ENCODE measurements around the gene SLC35E4. TPM values are rescaled to one million over a fixed set of nuclear protein-coding genes. Genes with fewer than 3 reads are reported as not detected.
"Not testable (repeated sequence)": the region's sequence is repeated elsewhere in the genome, so short reads cannot be mapped to it uniquely, and the experiment has no call there.

The SLC35E4 gene
- total RNA-seq, 1 experiment from 2014 or later = 6.9 TPM

DNA sequence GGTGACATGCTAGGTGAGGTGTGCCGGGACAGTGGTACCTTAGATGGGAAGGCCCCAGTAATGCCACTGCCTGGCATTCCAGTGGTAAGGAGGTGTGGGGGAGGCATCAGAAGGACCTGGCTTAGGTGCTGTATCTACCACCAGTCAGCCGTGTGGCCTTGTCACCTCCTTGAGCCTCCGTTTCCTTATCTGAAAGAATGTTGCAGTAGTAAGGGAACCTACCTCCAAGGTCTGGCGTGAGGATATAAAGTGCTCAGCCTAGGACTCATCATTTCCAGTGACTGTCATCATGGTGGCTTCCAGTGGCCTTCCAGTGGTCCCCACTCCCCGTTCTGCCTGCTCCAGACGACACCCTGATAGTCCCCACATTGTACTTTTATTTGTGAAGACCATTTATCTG lies 38.9 kb downstream of the SLC35E4 start:
- Histone ChIP-seq H3K36me3 (no peaks in the 10 kb centered on the region), H3K4me3 (no peak overlapping the region), H3K9me3 (replicated peaks) (no peaks in the 10 kb centered on the region), H3K27ac (no peak overlapping the region), H3K27me3 (replicated peaks) (peaks cover 8% of the 10 kb centered on the region), H3K4me1 (replicated peaks) (no peaks in the 10 kb centered on the region)
- no peak for DNase-seq (ENCODE audit: low read depth in 1 of 2, low spot score in 2 of 2)

- H3K27me3 ChIP-seq (replicated peaks) = peaks cover 8% of the 10 kb centered on the region
- H3K36me3 ChIP-seq = no peaks in the 10 kb centered on the region
- no peak for DNase-seq (ENCODE audit: low read depth in 1 of 2, low spot score in 2 of 2)
- no peak overlapping the region for H3K4me3 ChIP-seq
- H3K4me1 ChIP-seq (replicated peaks) = no peaks in the 10 kb centered on the region
- no peak overlapping the region for H3K27ac ChIP-seq
- no peaks in the 10 kb centered on the region for H3K9me3 ChIP-seq (replicated peaks)
Observed at GRCh38 chr22:30675436-30675835, 39.9 kb downstream of the SLC35E4 start.

DNA sequence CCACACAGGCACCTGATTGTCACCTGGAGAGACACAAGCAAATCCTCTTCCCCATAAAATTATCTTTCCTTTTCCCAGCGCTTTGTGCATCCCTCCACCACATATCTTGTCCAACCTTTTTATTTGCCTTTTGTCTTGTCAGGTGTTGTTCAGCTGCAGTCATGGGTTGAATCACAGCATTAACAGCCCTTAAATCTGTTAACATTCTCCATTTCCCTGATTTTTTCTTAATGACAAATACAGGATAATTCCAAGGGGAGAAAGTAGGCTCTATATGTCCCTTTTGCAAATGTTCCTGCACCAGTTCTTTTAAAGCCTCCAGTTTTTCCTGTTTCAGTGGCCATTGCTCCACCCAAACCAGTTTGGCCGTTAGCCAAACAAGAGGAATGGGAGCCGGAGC lies 41.0 kb downstream of the SLC35E4 start:
- DNase-seq (ENCODE audit: low read depth in 1 of 2, low spot score in 2 of 2); H3K4me3 ChIP-seq; H3K9me3 ChIP-seq (replicated peaks); H3K27me3 ChIP-seq (replicated peaks); H3K27ac ChIP-seq; H3K36me3 ChIP-seq; H3K4me1 ChIP-seq (replicated peaks): not testable (repeated sequence)

DNA sequence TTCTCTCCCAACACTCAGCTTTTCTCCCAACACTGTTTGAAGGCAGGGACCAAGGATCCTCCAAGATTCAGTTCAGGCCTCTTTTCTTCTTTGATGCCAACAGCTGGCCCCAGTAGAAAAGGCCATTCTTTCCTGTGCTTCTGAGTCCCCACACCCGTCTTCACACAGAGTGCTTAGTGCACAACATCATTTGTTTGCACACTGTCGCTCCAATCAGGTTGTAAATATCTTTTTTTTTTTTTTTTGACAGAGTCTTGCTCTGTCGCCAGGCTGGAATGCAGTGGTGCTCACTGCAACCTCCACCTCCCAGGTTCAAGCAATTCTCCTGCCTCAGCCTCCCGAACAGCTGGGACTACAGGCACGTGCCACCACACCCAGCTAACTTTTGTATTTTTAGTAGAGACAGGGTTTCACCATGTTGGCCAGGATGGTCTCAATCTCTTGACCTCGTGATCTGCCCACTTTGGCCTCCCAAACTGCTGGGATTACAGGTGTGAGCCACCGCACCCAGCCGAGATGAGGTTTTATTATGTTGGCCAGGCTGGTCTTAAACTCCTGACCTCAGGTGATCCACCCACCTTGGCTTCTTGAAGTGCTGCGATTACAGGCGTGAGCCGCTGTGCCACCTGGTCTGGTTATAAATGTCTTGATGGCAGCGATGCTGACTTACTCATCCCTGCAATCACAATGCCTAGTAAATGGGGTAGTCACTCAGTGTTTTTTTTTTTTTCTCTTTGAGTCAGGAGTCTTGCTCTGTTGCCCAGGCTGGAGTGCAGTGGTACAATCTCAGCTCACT lies 44.5 kb downstream of the SLC35E4 start:
- H3K9me3 ChIP-seq (replicated peaks); H3K27ac ChIP-seq; H3K4me1 ChIP-seq (replicated peaks); DNase-seq (ENCODE audit: low read depth in 1 of 2, low spot score in 2 of 2); H3K36me3 ChIP-seq; H3K27me3 ChIP-seq (replicated peaks); H3K4me3 ChIP-seq: not testable (repeated sequence)

- H3K4me3 ChIP-seq = no peak overlapping the region
- no peak for DNase-seq (ENCODE audit: low read depth in 1 of 2, low spot score in 2 of 2)
- no peaks in the 10 kb centered on the region for H3K9me3 ChIP-seq (replicated peaks)
- H3K27me3 ChIP-seq (replicated peaks) = peaks cover 8% of the 10 kb centered on the region
- H3K36me3 ChIP-seq = no peaks in the 10 kb centered on the region
- no peaks in the 10 kb centered on the region for H3K4me1 ChIP-seq (replicated peaks)
- H3K27ac ChIP-seq = no peak overlapping the region
Observed at GRCh38 chr22:30680991-30681770, 45.6 kb downstream of the SLC35E4 start.

- no peaks in the 10 kb centered on the region for H3K9me3 ChIP-seq (replicated peaks)
- H3K27me3 ChIP-seq (replicated peaks) = peaks cover 8% of the 10 kb centered on the region
- H3K36me3 ChIP-seq = no peaks in the 10 kb centered on the region
- no peaks in the 10 kb centered on the region for H3K4me1 ChIP-seq (replicated peaks)
- no peak overlapping the region for H3K27ac ChIP-seq
- H3K4me3 ChIP-seq = no peak overlapping the region
- no peak for DNase-seq (ENCODE audit: low read depth in 1 of 2, low spot score in 2 of 2)
Observed at GRCh38 chr22:30681831-30682230, 46.2 kb downstream of the SLC35E4 start.

- Histone ChIP-seq H3K4me1 (replicated peaks) (no peaks in the 10 kb centered on the region), H3K27ac (no peak overlapping the region), H3K4me3 (no peak overlapping the region), H3K27me3 (replicated peaks) (no peaks in the 10 kb centered on the region), H3K9me3 (replicated peaks) (no peaks in the 10 kb centered on the region), H3K36me3 (no peaks in the 10 kb centered on the region)
- DNase-seq (ENCODE audit: low read depth in 1 of 2, low spot score in 2 of 2) = no peak
Observed at GRCh38 chr22:30685178-30685577, 49.6 kb downstream of the SLC35E4 start.

GRCh38 chr22:30687358-30687757 lies 51.8 kb downstream of the SLC35E4 start:
- Histone ChIP-seq H3K4me3 (no peak overlapping the region), H3K36me3 (no peaks in the 10 kb centered on the region), H3K4me1 (replicated peaks) (no peaks in the 10 kb centered on the region), H3K27me3 (replicated peaks) (no peaks in the 10 kb centered on the region; the same call in 1 of the 2 replicates), H3K9me3 (replicated peaks) (no peaks in the 10 kb centered on the region), H3K27ac (no peak overlapping the region)
- no peak for DNase-seq (ENCODE audit: low read depth in 1 of 2, low spot score in 2 of 2)

DNA sequence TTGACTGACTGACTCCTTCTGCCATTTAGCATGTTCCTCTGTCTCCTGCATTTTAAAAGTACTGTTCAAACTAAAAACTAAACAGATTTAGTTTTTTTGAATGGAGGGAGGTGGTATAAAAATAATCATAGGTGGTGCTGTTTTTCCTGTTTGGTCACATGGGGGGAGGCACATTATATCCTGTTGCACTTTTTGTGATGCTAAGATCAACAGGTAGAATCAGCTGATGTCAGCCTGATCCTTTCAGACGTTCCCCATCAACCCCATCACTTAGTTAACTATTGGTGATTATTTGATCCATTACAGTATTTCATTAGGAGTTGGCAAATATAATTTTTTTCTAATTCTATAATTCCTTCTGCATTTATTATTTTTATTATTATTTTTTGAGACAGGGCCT lies 54.0 kb downstream of the SLC35E4 start:
- no peak overlapping the region for H3K27ac ChIP-seq
- H3K9me3 ChIP-seq (replicated peaks) = no peaks in the 10 kb centered on the region
- peaks cover 9% of the 10 kb centered on the region for H3K27me3 ChIP-seq (replicated peaks)
- peaks cover 4% of the 10 kb centered on the region for H3K4me1 ChIP-seq (replicated peaks)
- H3K36me3 ChIP-seq = no peaks in the 10 kb centered on the region
- no peak for DNase-seq (ENCODE audit: low read depth in 1 of 2, low spot score in 2 of 2)
- H3K4me3 ChIP-seq = no peak overlapping the region

GRCh38 chr22:30691204-30691603 lies 55.6 kb downstream of the SLC35E4 start:
- Histone ChIP-seq H3K4me3 (no peak overlapping the region), H3K27me3 (replicated peaks) (peaks cover 24% of the 10 kb centered on the region), H3K36me3 (no peaks in the 10 kb centered on the region)

DNA sequence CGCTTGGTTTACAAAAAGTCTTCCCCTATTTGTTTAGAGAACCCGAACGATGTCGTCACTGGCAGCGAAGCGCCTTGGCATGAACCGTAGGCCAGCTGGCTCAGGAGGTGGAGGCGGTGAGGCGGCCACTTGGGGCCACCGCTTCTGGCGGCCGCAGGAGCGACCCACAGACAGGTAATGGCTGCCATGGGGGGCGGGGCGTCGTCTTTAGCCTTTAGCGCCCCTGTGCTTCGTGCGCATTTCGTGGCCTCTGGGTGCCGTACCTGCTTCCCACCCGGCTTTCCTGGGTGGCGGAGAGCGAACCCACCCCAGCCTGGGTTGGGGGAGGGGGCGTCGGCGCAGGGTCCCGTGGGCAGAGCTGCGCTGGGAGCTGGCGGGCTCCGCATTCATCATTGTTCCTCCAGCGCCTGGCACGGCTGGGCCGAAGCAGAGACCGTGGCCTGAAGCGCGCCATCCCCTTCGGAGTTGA lies 58.6 kb downstream of the SLC35E4 start:
- no peaks in the 10 kb centered on the region for H3K9me3 ChIP-seq (replicated peaks)
- peak overlapping the region; percentile 29 for H3K4me3 ChIP-seq
- H3K36me3 ChIP-seq = no peaks in the 10 kb centered on the region
- H3K27ac ChIP-seq = no peak overlapping the region
- DNase-seq (ENCODE audit: low read depth in 1 of 2, low spot score in 2 of 2) = no peak
- H3K4me1 ChIP-seq (replicated peaks) = peaks cover 4% of the 10 kb centered on the region
- peaks cover 25% of the 10 kb centered on the region for H3K27me3 ChIP-seq (replicated peaks)

More at GRCh38 chr22:30691204-30691603, 55.6 kb downstream of the SLC35E4 start:
- Histone ChIP-seq H3K4me1 (replicated peaks) (peaks cover 4% of the 10 kb centered on the region), H3K27ac (no peak overlapping the region), H3K9me3 (replicated peaks) (no peaks in the 10 kb centered on the region)
- DNase-seq (ENCODE audit: low read depth in 1 of 2, low spot score in 2 of 2) = no peak

DNA sequence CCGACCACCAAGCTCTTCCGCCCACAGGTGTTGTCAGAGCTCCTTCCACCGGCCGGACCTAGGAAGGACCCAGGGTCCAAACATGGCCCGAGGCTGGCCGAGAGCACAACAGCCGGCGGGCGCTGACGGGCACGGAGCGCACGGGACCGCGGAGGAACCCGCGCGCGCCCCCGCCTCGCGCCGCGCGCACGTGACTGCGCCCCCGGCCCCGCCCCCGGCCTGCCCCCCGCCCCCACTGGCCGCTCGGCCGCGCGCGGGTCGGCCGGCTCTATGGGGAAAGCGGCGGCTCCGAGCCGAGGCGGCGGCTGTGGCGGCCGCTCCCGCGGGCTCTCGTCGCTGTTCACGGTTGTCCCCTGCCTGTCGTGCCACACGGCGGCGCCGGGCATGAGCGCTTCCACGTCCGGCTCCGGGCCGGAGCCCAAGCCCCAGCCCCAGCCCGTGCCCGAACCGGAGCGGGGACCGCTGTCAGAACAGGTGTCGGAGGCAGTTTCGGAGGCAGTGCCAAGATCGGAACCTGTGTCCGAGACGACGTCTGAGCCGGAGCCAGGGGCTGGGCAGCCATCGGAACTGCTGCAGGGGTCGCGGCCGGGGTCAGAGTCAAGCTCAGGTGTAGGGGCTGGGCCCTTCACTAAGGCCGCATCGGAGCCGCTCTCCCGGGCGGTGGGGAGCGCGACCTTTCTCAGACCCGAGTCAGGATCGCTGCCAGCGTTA lies 59.2 kb downstream of the SLC35E4 start, which contains the start of gene OSBP2:
Gene OSBP2 (plus strand): TSS at position 235 of the 711 bp plus-strand sequence. CDS start 36 bp downstream, at position 271.
- Histone ChIP-seq H3K36me3 (no peaks in the 10 kb centered on the region), H3K27ac (no peak within 1 kb of the TSS), H3K27me3 (replicated peaks) (peaks cover 25% of the 10 kb centered on the region), H3K4me1 (replicated peaks) (peaks cover 4% of the 10 kb centered on the region), H3K9me3 (replicated peaks) (no peaks in the 10 kb centered on the region), H3K4me3 (peak within 1 kb of the TSS; percentile 29)
- no peak for DNase-seq (ENCODE audit: low read depth in 1 of 2, low spot score in 2 of 2)

DNA sequence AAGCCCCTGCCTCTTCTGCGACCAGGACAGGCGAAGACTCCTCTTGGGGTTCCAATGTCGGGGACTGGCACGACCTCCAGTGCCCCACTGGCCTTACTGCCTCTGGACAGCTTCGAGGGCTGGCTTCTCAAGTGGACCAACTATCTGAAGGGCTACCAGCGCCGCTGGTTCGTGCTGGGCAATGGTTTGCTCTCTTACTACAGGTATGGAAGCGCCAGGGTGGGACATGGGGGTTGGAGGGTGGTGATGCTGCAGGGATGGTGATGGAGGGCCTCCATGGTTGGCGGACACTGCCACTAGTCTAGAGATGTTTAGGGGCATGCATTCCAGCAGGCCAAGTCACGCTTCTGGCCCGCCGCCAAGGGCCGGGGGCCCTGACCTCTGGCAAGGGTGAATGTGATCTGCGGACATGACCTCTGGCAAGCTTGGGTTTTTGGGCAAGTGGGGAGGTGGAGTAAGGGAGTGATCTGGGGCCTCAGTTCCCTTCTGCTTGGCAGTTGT lies 59.8 kb downstream of the SLC35E4 start:
- Histone ChIP-seq H3K9me3 (replicated peaks) (no peaks in the 10 kb centered on the region), H3K36me3 (no peaks in the 10 kb centered on the region), H3K4me3 (no peak overlapping the region), H3K27me3 (replicated peaks) (peaks cover 25% of the 10 kb centered on the region), H3K27ac (no peak overlapping the region), H3K4me1 (replicated peaks) (peaks cover 4% of the 10 kb centered on the region)
- DNase-seq (ENCODE audit: low read depth in 1 of 2, low spot score in 2 of 2) = no peak
